Gastroesophageal sphincter (tissue), 3 donors: ENCODE results near the gene GBA2.

Experiments
- POLR2AphosphoS5 ChIP-seq: sonication (generic); formaldehyde crosslinking; IDR thresholded peaks from one replicate; pipeline ENCODE4 v1.6.1; 2017; ENCODE audit warnings: antibody characterized with exemption
- TF ChIP-seq, protein P1 (sequence below), 4 experiments: fragments of 200-600 bp in 2 of 4; fragments of 450-650 bp in 2 of 4; sonication (generic) in 1 of 4; IDR thresholded peaks; one replicate each; pipeline ENCODE4 v1.5.1; 2017 to 2019; ENCODE audit warnings: antibody characterized with exemption in 4 of 4, mild to moderate bottlenecking in 2 of 4, moderate library complexity in 2 of 4

DNA sequence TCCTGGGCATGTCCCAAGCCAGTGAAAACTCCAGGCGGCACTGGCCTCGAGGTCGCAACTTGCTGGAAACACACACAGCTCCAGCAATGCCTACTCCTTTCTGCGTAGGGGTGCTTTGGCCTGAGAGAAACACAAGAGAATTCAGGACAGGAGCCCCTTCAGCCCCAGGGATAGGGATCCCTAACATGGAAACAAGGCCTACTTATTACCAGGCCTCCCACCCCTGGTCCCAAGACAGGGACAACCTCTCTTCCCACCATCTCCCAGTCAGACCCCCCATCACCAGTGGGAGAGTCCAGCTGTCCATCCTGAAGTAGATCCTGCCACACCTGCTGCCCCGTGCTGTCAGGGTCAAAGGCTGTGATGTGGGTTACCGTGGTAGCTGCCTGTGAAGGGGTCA lies 8.8 kb downstream of the GBA2 start:
- TF ChIP-seq, protein P1, sequence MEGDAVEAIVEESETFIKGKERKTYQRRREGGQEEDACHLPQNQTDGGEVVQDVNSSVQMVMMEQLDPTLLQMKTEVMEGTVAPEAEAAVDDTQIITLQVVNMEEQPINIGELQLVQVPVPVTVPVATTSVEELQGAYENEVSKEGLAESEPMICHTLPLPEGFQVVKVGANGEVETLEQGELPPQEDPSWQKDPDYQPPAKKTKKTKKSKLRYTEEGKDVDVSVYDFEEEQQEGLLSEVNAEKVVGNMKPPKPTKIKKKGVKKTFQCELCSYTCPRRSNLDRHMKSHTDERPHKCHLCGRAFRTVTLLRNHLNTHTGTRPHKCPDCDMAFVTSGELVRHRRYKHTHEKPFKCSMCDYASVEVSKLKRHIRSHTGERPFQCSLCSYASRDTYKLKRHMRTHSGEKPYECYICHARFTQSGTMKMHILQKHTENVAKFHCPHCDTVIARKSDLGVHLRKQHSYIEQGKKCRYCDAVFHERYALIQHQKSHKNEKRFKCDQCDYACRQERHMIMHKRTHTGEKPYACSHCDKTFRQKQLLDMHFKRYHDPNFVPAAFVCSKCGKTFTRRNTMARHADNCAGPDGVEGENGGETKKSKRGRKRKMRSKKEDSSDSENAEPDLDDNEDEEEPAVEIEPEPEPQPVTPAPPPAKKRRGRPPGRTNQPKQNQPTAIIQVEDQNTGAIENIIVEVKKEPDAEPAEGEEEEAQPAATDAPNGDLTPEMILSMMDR (IDR thresholded peaks at IDR 0.05): no peak
- no peak for TF ChIP-seq POLR2AphosphoS5
